Esophagus muscularis mucosa (tissue), 4 donors: ENCODE data around the gene CDH19.

Experiments
- CTCF ChIP-seq, 3 experiments: fragments of 200-600 bp in 2 of 3; fragments of 450-650 bp in 1 of 3; sonication (generic) in 2 of 3; IDR thresholded peaks; one replicate each; pipeline ENCODE4 v1.5.1; 2017 to 2019; ENCODE audit warnings: antibody characterized with exemption in 3 of 3, mild to moderate bottlenecking in 2 of 3, moderate library complexity in 1 of 3
- EP300 ChIP-seq: sonication (generic); formaldehyde crosslinking; IDR thresholded peaks from one replicate; pipeline ENCODE4 v1.6.1; 2017; ENCODE audit warnings: antibody characterized with exemption
- POLR2A ChIP-seq: fragments of 450-650 bp; IDR thresholded peaks from one replicate; pipeline ENCODE4 v1.6.1; 2017; ENCODE audit warnings: antibody characterized with exemption, moderate library complexity, mild to moderate bottlenecking, low read depth
- POLR2AphosphoS5 ChIP-seq, 2 donors: sonication (generic); formaldehyde crosslinking; IDR thresholded peaks; one replicate each; pipeline ENCODE4 v1.6.1; 2017; ENCODE audit warnings: antibody characterized with exemption in 2 of 2

GRCh38 chr18:66582211-66582610 lies 21.7 kb downstream of the CDH19 start:
- TF ChIP-seq CTCF (IDR thresholded peaks at IDR 0.05) (no peak), POLR2A (no peak), POLR2AphosphoS5 (IDR thresholded peaks at IDR 0.05) (no peak), EP300 (no peak)
